Epithelial cell of esophagus (primary cell): ENCODE data around the gene IFRD2.

Source experiments
- DNase-seq: peaks from one replicate; pipeline ENCODE4 v3.0.0; 2010; ENCODE audit warnings: low read depth
- H3K4me3 ChIP-seq: 2 replicates; pipeline ENCODE4 v1.5.1; 2011; ENCODE audit warnings: mild to moderate bottlenecking, low read length, control low read depth
- TF ChIP-seq, protein P1 (sequence below): IDR thresholded peaks from 2 replicates; pipeline ENCODE4 v1.5.1; 2011; ENCODE audit warnings: low read depth, mild to moderate bottlenecking, low read length, control low read depth, inconsistent platforms; ENCODE audit not compliant: insufficient read depth; ENCODE audit errors: missing control alignments

Gene IFRD2

DNA sequence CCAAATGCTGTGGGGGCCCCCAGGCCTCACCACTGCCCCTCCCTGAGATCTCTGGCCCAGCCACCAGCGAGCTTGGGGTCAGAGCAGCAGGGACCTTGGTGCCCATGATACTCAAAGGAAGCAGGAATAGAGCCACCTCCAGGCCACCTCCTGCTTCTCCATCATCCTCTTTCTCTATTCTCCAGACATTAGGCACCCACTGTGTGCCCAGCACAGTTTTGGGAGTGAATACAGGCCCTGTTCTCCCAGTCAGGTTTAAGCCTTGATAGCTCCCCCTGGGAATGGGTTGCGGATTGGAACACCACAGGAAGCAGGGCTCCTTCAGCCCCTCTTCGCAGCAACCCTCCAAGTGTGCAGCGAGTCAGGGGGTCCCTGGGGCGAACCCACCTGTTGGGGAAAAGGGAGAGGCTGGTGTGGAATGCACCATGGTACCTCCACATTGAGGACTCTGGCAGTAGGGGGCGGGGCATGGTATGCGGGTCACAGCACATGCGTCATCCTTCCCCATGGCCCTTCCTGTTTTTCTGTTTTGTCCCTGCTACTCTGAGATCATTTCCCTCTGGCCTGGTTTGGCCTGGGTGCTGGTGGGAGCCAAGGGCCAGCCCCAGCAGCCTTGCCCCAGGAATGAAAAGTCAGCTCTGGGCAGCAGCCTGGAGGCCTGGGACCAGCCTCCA, 37.5 kb downstream of the IFRD2 start:
- TF ChIP-seq, protein P1, sequence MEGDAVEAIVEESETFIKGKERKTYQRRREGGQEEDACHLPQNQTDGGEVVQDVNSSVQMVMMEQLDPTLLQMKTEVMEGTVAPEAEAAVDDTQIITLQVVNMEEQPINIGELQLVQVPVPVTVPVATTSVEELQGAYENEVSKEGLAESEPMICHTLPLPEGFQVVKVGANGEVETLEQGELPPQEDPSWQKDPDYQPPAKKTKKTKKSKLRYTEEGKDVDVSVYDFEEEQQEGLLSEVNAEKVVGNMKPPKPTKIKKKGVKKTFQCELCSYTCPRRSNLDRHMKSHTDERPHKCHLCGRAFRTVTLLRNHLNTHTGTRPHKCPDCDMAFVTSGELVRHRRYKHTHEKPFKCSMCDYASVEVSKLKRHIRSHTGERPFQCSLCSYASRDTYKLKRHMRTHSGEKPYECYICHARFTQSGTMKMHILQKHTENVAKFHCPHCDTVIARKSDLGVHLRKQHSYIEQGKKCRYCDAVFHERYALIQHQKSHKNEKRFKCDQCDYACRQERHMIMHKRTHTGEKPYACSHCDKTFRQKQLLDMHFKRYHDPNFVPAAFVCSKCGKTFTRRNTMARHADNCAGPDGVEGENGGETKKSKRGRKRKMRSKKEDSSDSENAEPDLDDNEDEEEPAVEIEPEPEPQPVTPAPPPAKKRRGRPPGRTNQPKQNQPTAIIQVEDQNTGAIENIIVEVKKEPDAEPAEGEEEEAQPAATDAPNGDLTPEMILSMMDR = no peak
- H3K4me3 ChIP-seq = no peak overlapping the region
- DNase-seq = peak; percentile 69

DNA sequence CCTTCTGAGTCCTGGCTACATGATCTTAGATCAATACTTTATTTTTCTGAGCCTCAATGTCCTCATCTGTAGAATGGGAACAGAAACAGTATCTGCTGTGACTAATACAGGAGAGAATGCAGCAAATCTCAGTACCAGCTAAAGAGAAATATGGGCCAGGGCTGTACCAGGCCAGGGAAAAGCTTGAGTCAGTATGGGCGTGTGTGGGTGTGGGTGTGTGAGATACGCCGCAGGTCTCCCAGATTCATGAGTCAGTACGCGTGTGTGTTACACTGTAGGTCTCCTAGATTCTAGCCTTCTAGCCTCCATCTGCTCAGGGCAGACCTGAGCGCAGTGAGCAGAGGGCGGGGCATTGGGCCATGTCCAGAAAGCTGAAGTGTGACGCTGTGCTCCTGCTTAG, 41.0 kb downstream of the IFRD2 start:
- TF ChIP-seq, protein P1 = no peak
- H3K4me3 ChIP-seq = no peak overlapping the region
- DNase-seq = peak; percentile 99

DNA sequence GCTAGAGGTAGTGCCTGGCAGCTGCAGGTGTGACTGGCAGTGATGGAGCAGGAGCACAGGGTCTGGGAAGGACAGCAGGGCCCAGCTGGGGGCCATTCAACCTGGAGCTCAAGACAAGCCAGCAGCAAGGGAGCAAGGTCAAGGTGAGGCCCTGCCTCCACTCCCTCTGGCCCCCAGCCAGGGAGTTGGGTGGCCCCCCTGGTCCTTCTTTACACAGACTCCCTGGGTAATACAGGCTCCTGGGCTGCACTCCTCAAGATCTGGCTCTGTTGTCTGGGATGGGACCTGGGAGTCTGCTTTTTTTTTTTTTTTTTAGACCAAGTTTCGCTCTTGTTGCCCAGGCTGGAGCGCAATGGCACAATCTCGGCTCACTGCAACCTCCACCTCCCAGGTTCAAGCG, 41.7 kb downstream of the IFRD2 start:
- no peak for DNase-seq
- H3K4me3 ChIP-seq = no peak overlapping the region
- TF ChIP-seq, protein P1 = no peak

DNA sequence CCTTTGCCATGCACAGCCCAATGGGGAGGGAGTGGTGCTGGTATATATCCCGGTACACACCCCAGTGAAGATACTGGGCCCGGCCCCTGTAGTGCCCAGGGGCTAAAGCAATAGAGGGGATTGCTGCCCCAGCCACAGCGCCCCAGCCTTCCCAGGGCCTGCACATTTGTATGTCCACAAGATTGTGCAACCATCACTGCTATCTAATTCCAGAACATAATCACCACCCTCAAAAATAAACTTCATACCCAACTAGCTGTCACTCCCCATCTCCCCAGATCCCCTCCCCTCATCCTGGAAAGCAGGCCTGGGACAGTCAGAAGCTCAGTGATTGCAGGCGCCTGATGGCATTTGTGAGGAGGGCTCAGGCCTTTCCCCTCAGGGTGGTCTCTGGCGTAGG, 42.8 kb downstream of the IFRD2 start:
- TF ChIP-seq, protein P1 = no peak
- no peak overlapping the region for H3K4me3 ChIP-seq
- no peak for DNase-seq

DNA sequence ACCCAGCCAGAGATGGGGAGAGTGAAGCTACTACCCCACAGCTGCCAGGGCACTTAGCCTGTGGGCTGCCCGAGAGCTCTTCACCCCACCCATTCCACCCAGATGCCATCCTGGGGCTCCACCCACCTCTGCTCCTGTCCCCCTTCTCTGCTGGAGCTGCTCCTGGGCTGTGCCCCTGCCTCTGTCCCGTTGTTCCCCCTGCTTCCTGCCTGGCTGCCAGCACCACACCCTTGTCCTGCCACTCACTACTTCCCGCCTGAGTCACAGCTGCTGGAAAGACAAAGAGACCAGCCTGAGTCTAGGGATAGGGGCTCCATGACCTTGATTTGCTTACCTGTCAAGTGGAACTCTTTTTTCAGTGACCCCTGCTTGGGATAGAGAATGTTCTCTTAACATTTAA, 43.8 kb downstream of the IFRD2 start:
- DNase-seq = peak; percentile 76

DNA sequence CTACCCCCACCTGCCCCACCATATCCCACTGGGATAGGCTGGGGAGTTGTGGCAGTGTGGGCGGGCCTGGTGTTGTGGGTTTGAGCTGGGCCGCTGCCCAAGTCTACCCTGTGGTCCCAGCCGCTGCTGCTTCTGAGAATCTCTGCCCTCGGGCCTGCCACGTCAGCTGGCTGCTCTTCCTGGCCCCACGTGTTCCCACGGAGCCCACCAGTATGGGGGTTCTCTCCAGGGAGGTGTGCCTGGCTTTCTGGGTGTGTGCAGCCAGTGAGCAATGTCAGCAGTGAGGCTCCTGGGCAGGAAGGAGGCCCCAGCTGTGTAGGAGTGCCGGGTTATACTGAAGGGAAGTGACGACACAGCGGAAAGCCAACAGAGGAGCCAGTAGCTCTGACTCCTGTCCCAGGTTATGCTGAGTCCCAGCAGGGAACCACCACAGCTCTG, 45.7 kb downstream of the IFRD2 start:
- H3K4me3 ChIP-seq = no peak overlapping the region
- DNase-seq = peak; percentile 98

More for the DNA sequence above, 43.8 kb downstream of the IFRD2 start:
- no peak overlapping the region for H3K4me3 ChIP-seq
- TF ChIP-seq, protein P1 = no peak

More for the DNA sequence above, 45.7 kb downstream of the IFRD2 start:
- TF ChIP-seq, protein P1 = no peak
